Neuronal stem cell (in vitro differentiated cells): ENCODE measurements around the gene AANAT.

Source experiments
- DNase-seq: peaks from one replicate; pipeline ENCODE4 v3.0.0-alpha.2; 2013; ENCODE audit warnings: low spot score
- H2AFZ ChIP-seq: one replicate; pipeline ENCODE4 v1.6.1; 2013; ENCODE audit warnings: mild to moderate bottlenecking, low read length, inconsistent platforms
- H2AK5ac ChIP-seq: 2 replicates; pipeline ENCODE4 v1.6.1; 2013; ENCODE audit warnings: low read depth, mild to moderate bottlenecking, inconsistent platforms, low read length, moderate library complexity, mixed read lengths
- H2BK120ac ChIP-seq: 2 replicates; pipeline ENCODE4 v1.6.1; 2013; ENCODE audit warnings: low read depth, mild to moderate bottlenecking, inconsistent platforms, low read length, moderate library complexity, mixed read lengths
- H2BK12ac ChIP-seq: one replicate; pipeline ENCODE4 v1.6.1; 2013; ENCODE audit warnings: low read length, inconsistent platforms
- H2BK15ac ChIP-seq: 2 replicates; pipeline ENCODE4 v1.6.1; 2013; ENCODE audit warnings: mild to moderate bottlenecking, low read length, inconsistent platforms, mixed read lengths
- H2BK5ac ChIP-seq: one replicate; pipeline ENCODE4 v1.6.1; 2013; ENCODE audit warnings: inconsistent platforms, mild to moderate bottlenecking, low read length, moderate library complexity
- H3K14ac ChIP-seq: one replicate; pipeline ENCODE4 v1.6.1; 2013; ENCODE audit warnings: low read length, inconsistent platforms
- H3K18ac ChIP-seq: 2 replicates; pipeline ENCODE4 v1.6.1; 2013; ENCODE audit warnings: low read length, inconsistent platforms
- H3K23ac ChIP-seq: 2 replicates; pipeline ENCODE4 v1.6.1; 2013; ENCODE audit warnings: low read depth, mild to moderate bottlenecking, mixed read lengths, low read length, inconsistent platforms; ENCODE audit not compliant: poor library complexity
- H3K27ac ChIP-seq: replicated peaks from 3 replicates; pipeline ENCODE4 v1.5.1; 2013; ENCODE audit warnings: low read length, inconsistent platforms
- H3K27me3 ChIP-seq, 3 experiments: 2 replicates each; pipeline ENCODE4 v1.6.1; 2013; ENCODE audit warnings: low read length in 3 of 3, mild to moderate bottlenecking in 2 of 3, inconsistent platforms in 1 of 3, low read depth in 1 of 3, mixed read lengths in 1 of 3, moderate library complexity in 1 of 3; ENCODE audit not compliant: control insufficient read depth in 3 of 3, insufficient read depth in 3 of 3
- H3K36me3 ChIP-seq, 2 donors: replicated peaks in 1 of 2; 2 replicates each; pipeline ENCODE4 v1.6.1; 2013; ENCODE audit warnings: low read length in 2 of 2; ENCODE audit not compliant: control insufficient read depth in 2 of 2, insufficient read depth in 2 of 2
- H3K4ac ChIP-seq: 2 replicates; pipeline ENCODE4 v1.6.1; 2013; ENCODE audit warnings: inconsistent platforms, mild to moderate bottlenecking, low read length, moderate library complexity
- H3K4me1 ChIP-seq, 2 donors: 1 replicate in 1 of 2; 2 replicates in 1 of 2; pipeline ENCODE4 v1.6.1; 2013; ENCODE audit warnings: low read length in 2 of 2, low read depth in 1 of 2; ENCODE audit not compliant: control insufficient read depth in 2 of 2, insufficient read depth in 1 of 2
- H3K4me2 ChIP-seq: one replicate; pipeline ENCODE4 v1.6.1; 2013; ENCODE audit warnings: mild to moderate bottlenecking, low read length, inconsistent platforms; ENCODE audit not compliant: insufficient read depth, poor library complexity, severe bottlenecking
- H3K4me3 ChIP-seq, 2 donors: 2 replicates each; pipeline ENCODE4 v1.5.1; 2013; ENCODE audit warnings: low read length in 2 of 2, mild to moderate bottlenecking in 2 of 2, inconsistent platforms in 1 of 2, moderate library complexity in 1 of 2
- H3K79me1 ChIP-seq: one replicate; pipeline ENCODE4 v1.6.1; 2013; ENCODE audit warnings: low read depth, mild to moderate bottlenecking, inconsistent platforms, low read length, moderate library complexity
- H3K9ac ChIP-seq: one replicate; pipeline ENCODE4 v1.6.1; 2013; ENCODE audit warnings: mild to moderate bottlenecking, low read depth, low read length, inconsistent platforms; ENCODE audit not compliant: poor library complexity
- H3K9me3 ChIP-seq, 2 donors: replicated peaks in 1 of 2; 2 replicates each; pipeline versions ENCODE3 to v1.6.1; 2013; ENCODE audit warnings: low read length in 2 of 2, mild to moderate bottlenecking in 2 of 2, inconsistent platforms in 1 of 2, low read depth in 1 of 2, mixed read lengths in 1 of 2, moderate library complexity in 1 of 2; ENCODE audit not compliant: control insufficient read depth in 2 of 2, insufficient read depth in 1 of 2
- H4K8ac ChIP-seq: one replicate; pipeline ENCODE4 v1.6.1; 2013; ENCODE audit warnings: low read depth, mild to moderate bottlenecking, inconsistent platforms, low read length, moderate library complexity
- H4K91ac ChIP-seq: one replicate; pipeline ENCODE4 v1.6.1; 2013; ENCODE audit warnings: low read length, low read depth, mild to moderate bottlenecking, inconsistent platforms; ENCODE audit not compliant: poor library complexity
- WGBS, 2 donors: extraction: QIAGEN DNeasy Blood & Tissue Kit; methylation state at CpG; one replicate each; pipeline ENCODE4 v1.1.7; 2013; ENCODE audit warnings: missing lambda C conversion rate in 2 of 2, mixed read lengths in 1 of 2; ENCODE audit not compliant: insufficient read length in 2 of 2, insufficient replicate concordance in 1 of 2; ENCODE audit errors: extremely low coverage in 2 of 2; 5-methylcytosine and 5-hydroxymethylcytosine counted together

AANAT gene

GRCh38 chr17:76502341-76503211 is 35.2 kb downstream of the AANAT start:
- H3K9ac ChIP-seq = no peak overlapping the region
- H3K4me1 ChIP-seq = peaks cover 13 to 29% of the 10 kb centered on the region in 2 donors
- no peak overlapping the region for H2BK120ac ChIP-seq
- no peak overlapping the region for H2BK12ac ChIP-seq
- H3K18ac ChIP-seq = no peak overlapping the region
- H3K27ac ChIP-seq = no peak overlapping the region
- WGBS, 2 donors = no CpG with 5 or more reads among the region's 8 CpGs
- no peak overlapping the region for H3K23ac ChIP-seq
- H4K8ac ChIP-seq = no peak overlapping the region
- H2BK15ac ChIP-seq = peak overlapping the region; percentile 79
- no peaks in the 10 kb centered on the region for H3K79me1 ChIP-seq
- H4K91ac ChIP-seq = no peak overlapping the region
- H3K4me3 ChIP-seq = no peak overlapping the region
- H3K4ac ChIP-seq = no peak overlapping the region
- H2BK5ac ChIP-seq = no peak overlapping the region
- H3K4me2 ChIP-seq = no peak overlapping the region
- H3K36me3 ChIP-seq = no peaks in the 10 kb centered on the region
- DNase-seq = no peak
- H3K14ac ChIP-seq = no peak overlapping the region
- no peak overlapping the region for H2AK5ac ChIP-seq
- H3K9me3 ChIP-seq = no peaks in the 10 kb centered on the region
- H2AFZ ChIP-seq = no peak overlapping the region
- H3K27me3 ChIP-seq = peaks cover 5 to 74% (median 19%) of the 10 kb centered on the region in 3 experiments

- Histone ChIP-seq H2BK5ac (no peak overlapping the region), H3K27ac (no peak overlapping the region), H2BK15ac (no peak overlapping the region), H3K14ac (no peak overlapping the region), H2BK120ac (no peak overlapping the region), H4K91ac (no peak overlapping the region), H3K9ac (no peak overlapping the region), H3K27me3 (peaks cover 5 to 64% (median 21%) of the 10 kb centered on the region in 3 experiments), H3K23ac (no peak overlapping the region), H2AFZ (no peak overlapping the region), H3K4me1 (peaks cover 10 to 15% of the 10 kb centered on the region in 2 donors), H3K36me3 (no peaks in the 10 kb centered on the region), H3K4me2 (no peak overlapping the region), H3K9me3 (no peaks in the 10 kb centered on the region), H2BK12ac (no peak overlapping the region), H4K8ac (no peak overlapping the region), H3K4me3 (no peak overlapping the region), H3K18ac (no peak overlapping the region), H3K79me1 (no peaks in the 10 kb centered on the region), H2AK5ac (no peak overlapping the region), H3K4ac (no peak overlapping the region)
- DNase-seq = no peak
- WGBS, 2 donors = no CpG with 5 or more reads among the region's 7 CpGs
Measured at GRCh38 chr17:76504117-76504516, 36.7 kb downstream of the AANAT start.

- H4K91ac ChIP-seq = peak overlapping the region; percentile 58
- H3K79me1 ChIP-seq = no peaks in the 10 kb centered on the region
- H2BK5ac ChIP-seq = no peak overlapping the region
- no peak overlapping the region for H2BK120ac ChIP-seq
- H4K8ac ChIP-seq = peak overlapping the region; percentile 87
- H3K9me3 ChIP-seq = no peaks in the 10 kb centered on the region
- H3K14ac ChIP-seq = peak overlapping the region; percentile 83
- no peak overlapping the region for H3K4me2 ChIP-seq
- peak overlapping the region; percentile 90 for H3K18ac ChIP-seq
- no peak overlapping the region for H3K4ac ChIP-seq
- DNase-seq = peak; percentile 77
- H3K36me3 ChIP-seq = no peaks in the 10 kb centered on the region
- no peak overlapping the region for H2BK12ac ChIP-seq
- peaks cover 6 to 8% of the 10 kb centered on the region in 2 donors for H3K4me1 ChIP-seq
- H3K4me3 ChIP-seq = no peak overlapping the region
- H2AFZ ChIP-seq = peak overlapping the region; percentile 84
- peak overlapping the region; percentile 79 for H2AK5ac ChIP-seq
- peak overlapping the region; percentile 99 for H2BK15ac ChIP-seq
- no peak overlapping the region for H3K27ac ChIP-seq
- H3K9ac ChIP-seq = peak overlapping the region; percentile 2
- WGBS, 2 donors = no CpG with 5 or more reads among the region's 24 CpGs
- H3K27me3 ChIP-seq = peaks cover 0 to 39% (median 7%) of the 10 kb centered on the region in 3 experiments
- no peak overlapping the region for H3K23ac ChIP-seq
Measured at GRCh38 chr17:76506408-76507345, 39.3 kb downstream of the AANAT start.
